HG02973 (cell line): ENCODE results near the gene DOLPP1.
A peak's percentile ranks its signal among the peaks of the same experiment; 100 is the strongest.
"Not testable (repeated sequence)": the region's sequence is repeated elsewhere in the genome, so short reads cannot be mapped to it uniquely, and the experiment has no call there.

Experiments
- ATAC-seq: cut with Tn5 transposase; IDR thresholded peaks from one replicate; pipeline ENCODE4 v1.9.1; 2021; ENCODE audit warnings: moderate library complexity; ENCODE audit not compliant: unreplicated experiment

Gene DOLPP1

GRCh38 chr9:129080601-129081387 lies at the start of gene DOLPP1:
Gene DOLPP1 (plus strand): TSS chr9:129081111. CDS start chr9:129081132, 21 bp downstream.
- peak; percentile 89 for ATAC-seq

GRCh38 chr9:129031514-129031913 lies 49.4 kb upstream of the DOLPP1 start:
- ATAC-seq, result no peak

GRCh38 chr9:129032541-129033159 lies 48.3 kb upstream of the DOLPP1 start:
- ATAC-seq, result no peak

- no peak for ATAC-seq
Observed at GRCh38 chr9:129033216-129033615, 47.7 kb upstream of the DOLPP1 start.

GRCh38 chr9:129035838-129036237 lies 45.1 kb upstream of the DOLPP1 start:
- ATAC-seq, result not testable (repeated sequence)

GRCh38 chr9:129036241-129036922 lies 44.5 kb upstream of the DOLPP1 start, which contains the start of gene MIGA2:
Gene MIGA2 (plus strand): TSS chr9:129036626. CDS start chr9:129040595, 3,969 bp downstream.
- ATAC-seq, result peak; percentile 94

- no peak for ATAC-seq
Observed at GRCh38 chr9:129036923-129037766, 43.8 kb upstream of the DOLPP1 start.

GRCh38 chr9:129037767-129038098 lies 43.2 kb upstream of the DOLPP1 start:
- no peak for ATAC-seq

GRCh38 chr9:129038109-129038852 lies 42.6 kb upstream of the DOLPP1 start:
- ATAC-seq, result no peak

- ATAC-seq, result no peak
Observed at GRCh38 chr9:129040113-129040643, 40.7 kb upstream of the DOLPP1 start.

GRCh38 chr9:129042016-129042415 lies 38.9 kb upstream of the DOLPP1 start:
- ATAC-seq, result no peak

- no peak for ATAC-seq
Observed at GRCh38 chr9:129052592-129052991, 28.3 kb upstream of the DOLPP1 start.

- no peak for ATAC-seq
Observed at GRCh38 chr9:129053020-129053419, 27.9 kb upstream of the DOLPP1 start.

- ATAC-seq, result no peak
Observed at GRCh38 chr9:129054163-129054851, 26.6 kb upstream of the DOLPP1 start.

- no peak for ATAC-seq
Observed at GRCh38 chr9:129058965-129059795, 21.7 kb upstream of the DOLPP1 start.

- ATAC-seq, result no peak
Observed at GRCh38 chr9:129059796-129060785, 20.8 kb upstream of the DOLPP1 start.

GRCh38 chr9:129060991-129061390 lies 19.9 kb upstream of the DOLPP1 start:
- ATAC-seq, result no peak
